CD4-positive, alpha-beta T cell (primary cell): ENCODE data around the gene RANBP3L. TPM values are rescaled to one million over a fixed set of nuclear protein-coding genes. Genes with fewer than 3 reads are reported as not detected.

Source experiments
- ATAC-seq: fragments of 200-7000 bp; cut with Tn5 transposase; one replicate; pipeline ENCODE4 v1.10.0; 2022; ENCODE audit warnings: mild to moderate bottlenecking; ENCODE audit not compliant: poor library complexity
- CTCF ChIA-PET: fragments of 350-600 bp; sonication (Branson Sonifier 250); formaldehyde crosslinking; loops from one replicate; lab custom pipeline; 2021; ENCODE audit warnings: antibody characterized with exemption, inconsistent platforms; lab: Charles Lee
- POLR2A ChIA-PET: fragments of 350-600 bp; sonication (Branson Sonifier 250); formaldehyde crosslinking; loops from one replicate; lab custom pipeline; 2021; ENCODE audit warnings: antibody characterized with exemption, inconsistent platforms; lab: Charles Lee
- DNase-seq, 14 experiments: peaks; one replicate each; pipeline ENCODE4 v3.0.0-alpha.2; 2013 to 2020; ENCODE audit warnings: mixed read lengths in 2 of 14
- H3K27ac ChIP-seq, 2 donors: one replicate each; pipeline versions ENCODE4 v1.5.1 to v1.7.0; 2013; ENCODE audit warnings: low read length in 2 of 2, low read depth in 1 of 2, mild to moderate bottlenecking in 1 of 2
- H3K27me3 ChIP-seq, 2 experiments: 1 replicate in 1 of 2; 2 replicates in 1 of 2; pipeline versions ENCODE4 v1.6.1 to v1.7.0; 2013; ENCODE audit warnings: low read length in 2 of 2, control low read depth in 1 of 2, mild to moderate bottlenecking in 1 of 2, moderate library complexity in 1 of 2; ENCODE audit not compliant: insufficient read depth in 2 of 2, control insufficient read depth in 1 of 2
- H3K36me3 ChIP-seq: one replicate; pipeline ENCODE4 v1.6.1; 2013; ENCODE audit warnings: low read length, control low read depth; ENCODE audit not compliant: insufficient read depth
- H3K4me1 ChIP-seq: one replicate; pipeline ENCODE4 v1.6.1; 2013; ENCODE audit warnings: low read length, control low read depth; ENCODE audit not compliant: insufficient read depth
- H3K4me3 ChIP-seq: one replicate; pipeline ENCODE4 v1.5.1; 2013; ENCODE audit warnings: mild to moderate bottlenecking, low read length, moderate library complexity
- H3K9me3 ChIP-seq, 2 experiments: 1 replicate in 1 of 2; 2 replicates in 1 of 2; pipeline versions ENCODE4 v1.6.1 to v1.7.0; 2013; ENCODE audit warnings: low read length in 2 of 2, mild to moderate bottlenecking in 2 of 2, control low read depth in 1 of 2, moderate library complexity in 1 of 2; ENCODE audit not compliant: control insufficient read depth in 1 of 2, insufficient read depth in 1 of 2
- H3K27ac Mint-ChIP-seq: one replicate; pipeline ENCODE4 v1.8.0; 2020; ENCODE audit warnings: mixed read lengths
- H3K27me3 Mint-ChIP-seq: one replicate; pipeline ENCODE4 v1.8.0; 2021; ENCODE audit warnings: mixed read lengths
- H3K36me3 Mint-ChIP-seq: one replicate; pipeline ENCODE4 v1.8.0; 2021; ENCODE audit warnings: low read depth, mixed read lengths
- H3K4me1 Mint-ChIP-seq: one replicate; pipeline ENCODE4 v1.8.0; 2021; ENCODE audit warnings: low read depth, mixed read lengths
- H3K4me3 Mint-ChIP-seq: one replicate; pipeline ENCODE4 v1.8.0; 2020; ENCODE audit warnings: mild to moderate bottlenecking, mixed read lengths
- H3K9me3 Mint-ChIP-seq: one replicate; pipeline ENCODE4 v1.8.0; 2020; ENCODE audit warnings: mixed read lengths
- CTCF ChIP-seq: fragments of 200-600 bp; IDR thresholded peaks from one replicate; pipeline ENCODE4 v1.8.0; 2022; ENCODE audit warnings: antibody characterized with exemption, mild to moderate bottlenecking
- intact Hi-C, 2 experiments: fragments of 100-400 bp; cut with DNase I in 1 of 2; cut with micrococcal nuclease in 1 of 2; formaldehyde crosslinking; loops; one replicate each; pipeline versions ENCODE4 v1.15.1 to v1.9.0; 2023 to 2025; cut with DNase I, micrococcal nuclease
- total RNA-seq, 174 experiments: library from RNA in 2 of 174; stranded (reverse) in 2 of 174; gene quantifications; one replicate each; pipeline ENCODE4 v1.2.3 and lab custom pipeline; 2021 to 2026

Gene RANBP3L
- total RNA-seq, 2 experiments from 2014 or later, result not detected

GRCh38 chr5:36209664-36210063 is 92.0 kb downstream of the RANBP3L start:
- ATAC-seq, result no peak
- no peak for DNase-seq
- Mint-ChIP-seq H3K27me3 (no peaks in the 10 kb centered on the region), H3K9me3 (no peaks in the 10 kb centered on the region), H3K36me3 (peaks cover 73% of the 10 kb centered on the region), H3K4me1 (no peaks in the 10 kb centered on the region), H3K27ac (no peak overlapping the region), H3K4me3 (no peak overlapping the region)
- ChIA-PET CTCF (no interaction called here), POLR2A (no interaction called here)
- Histone ChIP-seq H3K4me3 (no peak overlapping the region), H3K27ac (no peak overlapping the region), H3K9me3 (no peaks in the 10 kb centered on the region), H3K36me3 (peaks cover 26% of the 10 kb centered on the region), H3K4me1 (no peaks in the 10 kb centered on the region), H3K27me3 (no peaks in the 10 kb centered on the region)
- intact Hi-C loops, result loop anchor here (5.0 to 10.0 kb wide), 3 partner anchors 95 to 298 kb away; partner anchors contain the start of gene RANBP3L (in 1 of the 2)
- no peak for TF ChIP-seq CTCF

- H3K27ac Mint-ChIP-seq, result no peak overlapping the region
- H3K27me3 Mint-ChIP-seq, result no peaks in the 10 kb centered on the region
- H3K27me3 ChIP-seq, result no peaks in the 10 kb centered on the region
- H3K9me3 Mint-ChIP-seq, result no peaks in the 10 kb centered on the region
- H3K27ac ChIP-seq, result no peak overlapping the region
- no peaks in the 10 kb centered on the region for H3K4me1 Mint-ChIP-seq
- no peak for DNase-seq
- peaks cover 72% of the 10 kb centered on the region for H3K36me3 Mint-ChIP-seq
- intact Hi-C loops, result no loop called here
- no peak for ATAC-seq
- no peak overlapping the region for H3K4me3 ChIP-seq
- peaks cover 26% of the 10 kb centered on the region for H3K36me3 ChIP-seq
- H3K4me3 Mint-ChIP-seq, result no peak overlapping the region
- no peaks in the 10 kb centered on the region for H3K9me3 ChIP-seq
- POLR2A ChIA-PET, result no interaction called here
- no peaks in the 10 kb centered on the region for H3K4me1 ChIP-seq
- no peak for TF ChIP-seq CTCF
- CTCF ChIA-PET, result no interaction called here
These were observed 92.9 kb downstream of the RANBP3L start for GRCh38 chr5:36208786-36209185.

- H3K36me3 ChIP-seq, result peaks cover 24% of the 10 kb centered on the region
- H3K27ac ChIP-seq, result no peak overlapping the region
- intact Hi-C loops, result no loop called here
- H3K4me3 Mint-ChIP-seq, result no peak overlapping the region
- ATAC-seq (no peak), DNase-seq (no peak)
- no peak overlapping the region for H3K27ac Mint-ChIP-seq
- no peaks in the 10 kb centered on the region for H3K4me1 Mint-ChIP-seq
- no peaks in the 10 kb centered on the region for H3K9me3 Mint-ChIP-seq
- POLR2A ChIA-PET, result no interaction called here
- TF ChIP-seq CTCF, result no peak
- peaks cover 69% of the 10 kb centered on the region for H3K36me3 Mint-ChIP-seq
- CTCF ChIA-PET, result interaction anchor here (1.1 kb wide), 1 partner anchor 35 kb away, joined by 3 read pairs; the partner anchor contains the start of gene NADK2
- no peaks in the 10 kb centered on the region for H3K27me3 ChIP-seq
- no peaks in the 10 kb centered on the region for H3K4me1 ChIP-seq
- H3K27me3 Mint-ChIP-seq, result no peaks in the 10 kb centered on the region
- H3K9me3 ChIP-seq, result no peaks in the 10 kb centered on the region
- no peak overlapping the region for H3K4me3 ChIP-seq
These were observed 94.8 kb downstream of the RANBP3L start for GRCh38 chr5:36206913-36207312.
